Nephron progenitor cell (in vitro differentiated cells): Measurements from ENCODE around the gene ABCA5.

ENCODE experiments used
- DNase-seq: peaks from one replicate; pipeline ENCODE4 v3.0.0; 2021
- H3K27ac Mint-ChIP-seq: 2 replicates; pipeline ENCODE4 v1.8.0; 2021; ENCODE audit warnings: mild to moderate bottlenecking, moderate library complexity, mixed read lengths
- H3K27me3 Mint-ChIP-seq: 2 replicates; pipeline ENCODE4 v1.8.0; 2021; ENCODE audit warnings: mild to moderate bottlenecking, low read depth, mixed read lengths; ENCODE audit not compliant: poor library complexity
- H3K36me3 Mint-ChIP-seq: 2 replicates; pipeline ENCODE4 v1.8.0; 2021; ENCODE audit warnings: low read depth, mixed read lengths
- H3K4me1 Mint-ChIP-seq: 2 replicates; pipeline ENCODE4 v1.8.0; 2021; ENCODE audit warnings: mixed read lengths
- H3K4me3 Mint-ChIP-seq: 2 replicates; pipeline ENCODE4 v1.8.0; 2021; ENCODE audit warnings: mild to moderate bottlenecking, moderate library complexity, mixed read lengths
- H3K9me3 Mint-ChIP-seq: 2 replicates; pipeline ENCODE4 v1.8.0; 2021; ENCODE audit warnings: mild to moderate bottlenecking, moderate library complexity, mixed read lengths
- CTCF ChIP-seq: fragments of 200-600 bp; sonication (generic); IDR thresholded peaks from 2 replicates; pipeline ENCODE4 v1.5.0; 2021; ENCODE audit warnings: antibody characterized with exemption

ABCA5 gene

GRCh38 chr17:69327060-69327831, at the start of gene ABCA5:
TSS of gene ABCA5 (minus strand) at chr17:69327133. CDS start at chr17:69314415, 12,718 bp downstream.
- H3K9me3 Mint-ChIP-seq: peaks cover 25% of the 10 kb centered on the region
- peak; percentile 88 for DNase-seq
- H3K4me1 Mint-ChIP-seq: peaks cover 46% of the 10 kb centered on the region
- H3K36me3 Mint-ChIP-seq: no peaks in the 10 kb centered on the region
- H3K4me3 Mint-ChIP-seq: peak within 1 kb of the TSS; percentile 92
- H3K27me3 Mint-ChIP-seq: peaks cover 39% of the 10 kb centered on the region
- H3K27ac Mint-ChIP-seq: no peak within 1 kb of the TSS
- no peak for TF ChIP-seq CTCF

GRCh38 chr17:69375229-69375628, 48.3 kb upstream of the ABCA5 start:
- TF ChIP-seq CTCF: no peak
- no peak for DNase-seq
- Mint-ChIP-seq H3K4me3 (no peak overlapping the region), H3K9me3 (peaks cover 4% of the 10 kb centered on the region), H3K4me1 (peaks cover 9% of the 10 kb centered on the region), H3K27me3 (no peaks in the 10 kb centered on the region), H3K27ac (peak overlapping the region; percentile 74), H3K36me3 (no peaks in the 10 kb centered on the region)

GRCh38 chr17:69373069-69373468, 46.1 kb upstream of the ABCA5 start:
- H3K4me3 Mint-ChIP-seq: no peak overlapping the region
- TF ChIP-seq CTCF: no peak
- H3K9me3 Mint-ChIP-seq: no peaks in the 10 kb centered on the region
- H3K4me1 Mint-ChIP-seq: peaks cover 9% of the 10 kb centered on the region
- DNase-seq: no peak
- no peaks in the 10 kb centered on the region for H3K36me3 Mint-ChIP-seq
- H3K27me3 Mint-ChIP-seq: no peaks in the 10 kb centered on the region
- H3K27ac Mint-ChIP-seq: no peak overlapping the region

GRCh38 chr17:69367298-69367697, 40.4 kb upstream of the ABCA5 start:
- H3K27me3 Mint-ChIP-seq: peaks cover 10% of the 10 kb centered on the region
- no peak for TF ChIP-seq CTCF
- H3K36me3 Mint-ChIP-seq: no peaks in the 10 kb centered on the region
- peaks cover 9% of the 10 kb centered on the region for H3K4me1 Mint-ChIP-seq
- no peak overlapping the region for H3K4me3 Mint-ChIP-seq
- H3K27ac Mint-ChIP-seq: no peak overlapping the region
- no peak for DNase-seq
- no peaks in the 10 kb centered on the region for H3K9me3 Mint-ChIP-seq

GRCh38 chr17:69363488-69364210, 36.7 kb upstream of the ABCA5 start:
- peaks cover 10% of the 10 kb centered on the region for H3K27me3 Mint-ChIP-seq

More at GRCh38 chr17:69363488-69364210, 36.7 kb upstream of the ABCA5 start:
- DNase-seq: no peak
- no peak overlapping the region for H3K4me3 Mint-ChIP-seq
- H3K9me3 Mint-ChIP-seq: no peaks in the 10 kb centered on the region
- no peaks in the 10 kb centered on the region for H3K36me3 Mint-ChIP-seq
- H3K27ac Mint-ChIP-seq: no peak overlapping the region
- TF ChIP-seq CTCF: no peak
- peaks cover 5% of the 10 kb centered on the region for H3K4me1 Mint-ChIP-seq
